Subcutaneous abdominal adipose tissue (tissue), 5 donors: ENCODE data around the gene SORCS2.

ENCODE experiments used
- H3K27ac ChIP-seq: one replicate; pipeline ENCODE4 v1.7.0; 2013; ENCODE audit warnings: low read depth, mild to moderate bottlenecking, inconsistent platforms, low read length, moderate library complexity
- H3K27me3 ChIP-seq, 5 donors: one replicate each; pipeline ENCODE4 v1.7.0; 2013; ENCODE audit warnings: low read length in 5 of 5, inconsistent platforms in 1 of 5; ENCODE audit not compliant: control insufficient read depth in 5 of 5, insufficient read depth in 4 of 5
- H3K36me3 ChIP-seq, 5 donors: one replicate each; pipeline ENCODE4 v1.7.0; 2013; ENCODE audit warnings: low read length in 5 of 5; ENCODE audit not compliant: control insufficient read depth in 5 of 5, insufficient read depth in 5 of 5
- H3K4me1 ChIP-seq, 5 donors: one replicate each; pipeline ENCODE4 v1.7.0; 2013; ENCODE audit warnings: low read length in 5 of 5, mild to moderate bottlenecking in 3 of 5, moderate library complexity in 1 of 5; ENCODE audit not compliant: control insufficient read depth in 5 of 5, insufficient read depth in 5 of 5
- H3K4me3 ChIP-seq, 5 donors: one replicate each; pipeline ENCODE4 v1.7.0; 2013; ENCODE audit warnings: low read length in 5 of 5, low read depth in 1 of 5
- H3K9ac ChIP-seq, 5 donors: one replicate each; pipeline ENCODE4 v1.7.0; 2013; ENCODE audit warnings: low read length in 5 of 5, mild to moderate bottlenecking in 4 of 5, moderate library complexity in 3 of 5
- H3K9me3 ChIP-seq, 5 donors: one replicate each; pipeline ENCODE4 v1.7.0; 2013; ENCODE audit warnings: low read length in 5 of 5; ENCODE audit not compliant: control insufficient read depth in 5 of 5
- donor health status: healthy.
- donor health status: healthy.
- donor health status: healthy.
- donor health status: healthy.
- donor health status: healthy.

SORCS2 gene

DNA sequence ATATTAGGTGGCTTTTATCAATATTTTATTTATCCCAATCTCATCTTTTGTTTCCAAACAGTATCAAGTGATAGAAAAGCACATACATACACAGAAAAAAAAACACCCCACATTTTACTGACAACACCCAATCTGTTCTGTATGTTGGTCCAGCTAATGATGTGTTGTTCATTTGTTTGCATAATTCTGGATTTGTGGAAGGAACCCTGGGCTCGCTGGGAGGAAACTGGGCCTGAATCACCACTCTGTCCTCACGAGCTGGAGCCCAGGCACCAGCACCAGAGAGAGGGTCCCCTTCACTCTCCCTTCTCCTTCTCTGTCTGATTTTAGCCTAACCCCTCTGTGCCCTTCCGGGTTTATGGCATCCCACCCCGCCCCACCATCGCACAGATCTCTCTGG lies 162.6 kb downstream of the SORCS2 start:
- Histone ChIP-seq H3K27ac (no peak overlapping the region), H3K4me3 (no peak overlapping the region), H3K9me3 (no peaks in the 10 kb centered on the region), H3K9ac (no peak overlapping the region), H3K36me3 (no peaks in the 10 kb centered on the region), H3K27me3 (peaks cover 0 to 4% (median 0%) of the 10 kb centered on the region in 5 donors), H3K4me1 (no peaks in the 10 kb centered on the region)

DNA sequence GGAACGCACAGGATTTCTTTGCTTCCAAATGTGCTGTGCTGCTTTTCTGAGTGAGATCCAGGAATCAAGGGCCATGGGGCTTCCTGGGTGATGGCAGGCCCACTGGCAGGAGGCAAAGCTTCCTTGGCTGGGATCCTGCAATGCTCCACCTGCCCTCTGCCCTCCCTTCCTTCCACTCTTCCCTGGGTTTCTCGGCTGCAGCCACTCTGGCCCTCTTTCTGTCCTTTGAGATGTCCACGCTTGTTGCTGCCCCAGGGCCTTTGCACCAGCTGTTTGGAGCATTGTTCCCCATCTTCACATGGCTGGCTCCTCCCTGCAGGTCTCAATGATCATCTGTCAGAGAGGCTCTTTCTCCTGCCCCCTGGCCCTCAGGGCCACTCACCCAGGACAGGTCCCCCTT lies 163.5 kb downstream of the SORCS2 start:
- Histone ChIP-seq H3K9me3 (no peaks in the 10 kb centered on the region), H3K4me1 (no peaks in the 10 kb centered on the region), H3K27ac (no peak overlapping the region), H3K27me3 (peaks cover 0 to 4% (median 0%) of the 10 kb centered on the region in 5 donors), H3K4me3 (no peak overlapping the region), H3K9ac (no peak overlapping the region), H3K36me3 (no peaks in the 10 kb centered on the region)

DNA sequence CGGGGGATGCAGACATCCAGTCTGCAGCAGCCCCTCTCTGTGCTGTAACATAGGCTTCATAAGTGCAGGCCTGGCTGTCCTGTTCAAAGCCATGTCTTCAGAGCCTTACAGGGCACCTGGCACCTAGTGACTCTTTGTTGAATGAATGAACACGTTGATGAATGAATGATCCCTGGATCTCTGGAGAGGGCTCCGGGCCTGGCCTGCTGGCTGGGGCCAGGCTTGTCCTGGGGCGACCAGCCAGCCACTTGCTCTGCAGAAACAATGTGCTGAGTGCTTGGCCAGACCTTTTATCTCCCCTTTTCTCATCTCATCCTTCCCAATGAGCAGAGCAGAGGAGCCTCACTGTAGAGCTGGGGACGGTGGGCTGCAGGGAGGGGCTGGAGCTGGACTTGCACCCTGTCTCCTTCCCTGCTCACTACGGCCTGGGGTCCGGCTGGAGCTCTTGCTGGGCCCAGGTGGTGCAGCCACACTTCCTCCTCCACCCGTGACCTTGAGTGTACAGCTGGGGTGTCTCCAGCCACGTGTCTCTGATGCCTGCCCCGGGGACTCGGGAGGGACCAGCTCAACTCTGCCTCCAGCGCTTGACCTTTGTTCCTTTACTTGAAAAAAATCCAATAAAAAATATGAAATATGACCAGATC lies 164.5 kb downstream of the SORCS2 start:
- no peaks in the 10 kb centered on the region for H3K4me1 ChIP-seq
- no peak overlapping the region for H3K4me3 ChIP-seq
- no peaks in the 10 kb centered on the region for H3K36me3 ChIP-seq
- H3K9ac ChIP-seq = no peak overlapping the region
- no peaks in the 10 kb centered on the region for H3K9me3 ChIP-seq
- H3K27ac ChIP-seq = no peak overlapping the region
- peaks cover 0 to 4% (median 0%) of the 10 kb centered on the region in 5 donors for H3K27me3 ChIP-seq

DNA sequence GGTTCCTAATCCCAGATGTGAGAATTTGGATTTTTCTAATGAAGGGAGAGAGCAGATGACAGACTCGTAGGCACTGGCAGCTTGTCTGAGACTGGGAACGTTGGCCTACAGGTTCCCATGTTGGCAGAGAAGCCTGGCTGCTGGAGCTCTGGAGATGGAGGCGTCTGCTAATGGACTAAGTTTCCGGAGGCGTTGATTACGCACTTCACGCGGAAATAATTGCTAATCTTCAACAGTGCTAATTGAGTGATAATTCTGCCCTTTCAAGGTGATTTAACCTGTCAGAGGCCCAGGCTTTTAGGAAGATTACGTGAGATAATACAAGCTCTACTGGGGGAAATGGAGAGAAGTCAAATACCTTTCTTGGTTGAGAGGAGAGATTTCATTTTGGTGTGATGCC lies 165.0 kb downstream of the SORCS2 start:
- no peaks in the 10 kb centered on the region for H3K4me1 ChIP-seq

DNA sequence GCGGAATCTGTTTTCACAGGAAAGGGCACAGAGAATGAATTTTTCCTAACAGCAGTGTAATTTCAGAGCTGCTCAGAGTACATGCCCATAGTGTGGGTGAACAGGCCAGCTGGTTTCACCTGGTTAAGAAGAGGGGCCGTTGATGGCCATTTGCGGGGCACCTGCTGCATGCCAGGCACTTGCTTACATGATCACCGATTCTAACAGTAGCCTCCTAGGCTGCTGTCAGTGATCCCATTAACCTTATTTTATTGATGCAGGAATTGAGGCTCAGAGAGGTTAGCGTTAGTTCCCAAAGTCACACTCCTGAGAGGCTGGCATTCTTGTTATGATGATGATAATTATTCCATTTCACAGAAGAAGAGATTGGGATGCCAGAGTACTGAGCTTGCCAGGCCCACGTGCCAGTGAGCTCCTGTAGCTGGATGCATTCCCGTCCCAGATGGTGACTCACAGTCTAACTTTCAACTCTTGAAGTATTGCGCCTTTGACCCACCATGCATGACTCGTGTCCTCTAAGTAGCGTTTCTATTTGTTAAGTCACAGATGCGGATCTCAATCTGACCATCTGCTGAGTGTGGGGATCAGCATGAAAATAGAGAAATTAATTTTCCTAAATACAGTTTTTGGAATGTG lies 165.9 kb downstream of the SORCS2 start:
- Histone ChIP-seq H3K4me1 (no peaks in the 10 kb centered on the region), H3K36me3 (no peaks in the 10 kb centered on the region), H3K27ac (no peak overlapping the region), H3K27me3 (peaks cover 0 to 10% (median 3%) of the 10 kb centered on the region in 5 donors), H3K9me3 (peaks cover 0 to 9% (median 0%) of the 10 kb centered on the region in 5 donors), H3K4me3 (no peak overlapping the region), H3K9ac (no peak overlapping the region)

More for the DNA sequence above, 165.0 kb downstream of the SORCS2 start:
- no peak overlapping the region for H3K4me3 ChIP-seq
- peaks cover 0 to 5% (median 0%) of the 10 kb centered on the region in 5 donors for H3K27me3 ChIP-seq
- no peaks in the 10 kb centered on the region for H3K36me3 ChIP-seq
- no peak overlapping the region for H3K9ac ChIP-seq
- no peak overlapping the region for H3K27ac ChIP-seq
- H3K9me3 ChIP-seq = peaks cover 0 to 2% (median 0%) of the 10 kb centered on the region in 5 donors

DNA sequence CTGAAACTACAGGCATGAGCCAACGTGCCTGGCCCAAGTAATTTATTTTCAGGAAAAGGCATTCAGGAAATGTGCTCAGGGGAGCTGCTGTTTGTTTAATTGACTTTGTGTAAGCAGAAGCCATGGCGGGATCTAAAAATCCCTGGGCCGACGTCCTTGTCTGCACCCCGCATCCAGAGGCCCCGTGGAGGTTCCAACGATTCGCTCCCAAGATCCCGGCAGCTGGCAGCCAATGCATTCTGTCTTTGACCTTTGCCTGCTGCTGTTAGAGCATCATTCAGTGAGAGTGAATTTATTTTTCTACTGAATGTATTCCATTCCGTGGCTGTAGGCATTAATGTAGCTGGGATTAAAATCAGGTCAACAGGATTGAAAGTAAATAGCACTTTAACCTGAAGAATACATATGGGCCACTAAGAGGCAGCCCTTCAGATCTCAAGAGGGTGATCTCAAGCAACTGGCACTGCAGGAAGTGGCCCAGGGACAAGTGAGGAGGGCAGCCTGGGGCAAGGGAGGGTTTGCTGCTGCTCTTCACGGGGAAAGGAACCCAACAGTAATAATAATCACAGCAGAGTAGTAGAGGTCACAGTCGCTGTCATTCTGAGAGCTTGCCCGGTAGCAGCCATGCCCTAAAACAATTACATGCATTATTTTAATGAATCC lies 167.2 kb downstream of the SORCS2 start:
- H3K4me1 ChIP-seq = no peaks in the 10 kb centered on the region
- H3K36me3 ChIP-seq = no peaks in the 10 kb centered on the region

DNA sequence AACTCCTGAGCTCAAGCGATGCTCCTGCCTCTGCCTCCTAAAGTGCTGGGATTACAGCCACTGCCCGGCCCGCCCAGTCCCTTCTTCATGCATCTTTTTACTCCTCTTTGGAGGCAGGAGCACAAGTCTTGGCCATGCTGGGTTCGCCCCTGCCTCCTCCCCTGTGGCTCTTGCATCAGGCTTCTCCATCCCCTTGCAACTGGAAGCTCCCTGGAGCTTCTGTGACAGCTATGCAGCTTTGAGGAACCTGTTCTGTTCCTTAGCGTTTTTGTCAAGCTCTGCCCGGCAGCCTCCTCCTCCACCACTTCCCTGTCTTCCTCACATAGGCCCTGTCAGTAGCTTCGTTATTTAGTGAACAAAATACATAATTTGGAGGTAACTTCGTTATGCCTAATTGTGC lies 168.5 kb downstream of the SORCS2 start:
- no peak overlapping the region for H3K9ac ChIP-seq
- H3K9me3 ChIP-seq = peaks cover 0 to 9% (median 0%) of the 10 kb centered on the region in 5 donors
- no peak overlapping the region for H3K27ac ChIP-seq
- H3K4me1 ChIP-seq = peaks cover 0 to 6% (median 5%) of the 10 kb centered on the region in 5 donors
- no peak overlapping the region for H3K4me3 ChIP-seq
- no peaks in the 10 kb centered on the region for H3K36me3 ChIP-seq
- peaks cover 0 to 13% (median 4%) of the 10 kb centered on the region in 5 donors for H3K27me3 ChIP-seq

More for the DNA sequence above, 167.2 kb downstream of the SORCS2 start:
- Histone ChIP-seq H3K9me3 (peaks cover 0 to 9% (median 0%) of the 10 kb centered on the region in 5 donors), H3K4me3 (no peak overlapping the region), H3K27me3 (peaks cover 0 to 10% (median 3%) of the 10 kb centered on the region in 5 donors), H3K27ac (no peak overlapping the region), H3K9ac (no peak overlapping the region)

DNA sequence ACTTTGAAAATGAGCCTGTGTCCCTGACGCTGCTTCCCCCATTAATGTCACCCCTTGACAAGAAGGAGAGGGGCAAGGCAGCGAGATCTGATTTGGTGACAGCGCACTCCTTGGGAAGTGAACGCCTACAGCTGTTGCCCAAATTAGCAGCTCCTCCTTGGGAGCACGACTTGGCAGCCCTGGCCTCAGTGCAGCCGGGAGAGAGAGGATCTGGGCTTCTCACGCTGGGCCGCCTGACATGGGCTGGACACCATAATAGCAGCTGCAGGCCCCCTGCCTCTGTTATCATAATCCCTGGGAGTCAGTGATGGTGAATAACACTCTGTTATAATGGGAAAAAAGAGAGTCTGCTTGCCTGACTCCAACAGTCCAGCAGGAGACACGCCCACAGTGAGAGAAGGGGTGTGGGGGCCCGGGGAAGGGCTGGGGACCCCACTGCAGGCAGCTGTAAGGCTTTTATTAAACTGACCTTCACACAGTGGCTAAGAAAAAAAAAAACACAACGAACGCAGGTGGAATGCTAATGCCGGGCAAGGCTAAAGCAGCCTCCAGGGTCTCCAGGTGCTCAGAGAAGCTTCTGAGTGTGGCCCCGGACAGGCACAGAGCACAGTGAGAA lies 169.1 kb downstream of the SORCS2 start:
- Histone ChIP-seq H3K4me3 (no peak overlapping the region), H3K4me1 (peaks cover 0 to 11% (median 10%) of the 10 kb centered on the region in 5 donors), H3K9me3 (peaks cover 0 to 9% (median 0%) of the 10 kb centered on the region in 5 donors), H3K9ac (no peak overlapping the region), H3K36me3 (no peaks in the 10 kb centered on the region), H3K27ac (no peak overlapping the region), H3K27me3 (peaks cover 0 to 18% (median 9%) of the 10 kb centered on the region in 5 donors)

DNA sequence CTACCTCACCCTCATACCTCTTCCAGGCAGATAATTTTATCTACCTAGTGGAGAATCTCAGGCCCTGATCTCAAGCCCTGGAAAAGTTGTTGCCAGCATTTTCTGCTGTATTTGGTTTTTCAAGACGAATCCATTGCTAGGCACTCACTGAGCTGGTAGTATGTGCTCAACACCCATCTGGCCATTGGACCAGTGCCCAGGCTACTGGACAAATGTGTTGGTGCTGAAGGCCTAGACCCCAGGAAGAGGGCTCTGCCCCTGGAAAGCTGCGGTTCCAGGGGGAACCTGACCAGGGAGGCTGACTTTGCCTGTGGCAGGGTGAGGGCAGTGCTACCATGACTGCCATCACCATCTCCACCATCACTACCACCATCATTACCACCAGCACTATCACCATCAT lies 170.0 kb downstream of the SORCS2 start:
- H3K27me3 ChIP-seq = peaks cover 5 to 24% (median 14%) of the 10 kb centered on the region in 5 donors

More for the DNA sequence above, 170.0 kb downstream of the SORCS2 start:
- Histone ChIP-seq H3K27ac (no peak overlapping the region), H3K4me1 (peaks cover 0 to 11% (median 10%) of the 10 kb centered on the region in 5 donors), H3K36me3 (no peaks in the 10 kb centered on the region), H3K4me3 (no peak overlapping the region), H3K9me3 (peaks cover 0 to 9% (median 0%) of the 10 kb centered on the region in 5 donors), H3K9ac (no peak overlapping the region)
